Activated naive CD8-positive, alpha-beta T cell treated with anti-CD3 and anti-CD28 coated beads, Interleukin-2, amount 50 U/mL, for 24 hours (primary cell): ENCODE results near the gene GNAO1.
A peak's percentile ranks its signal among the peaks of the same experiment; 100 is the strongest.

ENCODE experiments used
- ATAC-seq: fragments of 150-1000 bp; cut with Tn5 transposase; one replicate; pipeline ENCODE4 v1.10.0; 2021
- DNase-seq: peaks from one replicate; pipeline ENCODE4 v3.0.0; 2021
- H3K27ac Mint-ChIP-seq: one replicate; pipeline ENCODE4 v1.8.0; 2021; ENCODE audit warnings: mild to moderate bottlenecking, mixed read lengths
- H3K27me3 Mint-ChIP-seq: one replicate; pipeline ENCODE4 v1.8.0; 2021; ENCODE audit warnings: mixed read lengths
- H3K36me3 Mint-ChIP-seq: one replicate; pipeline ENCODE4 v1.8.0; 2021; ENCODE audit warnings: low read depth, mixed read lengths
- H3K4me1 Mint-ChIP-seq: one replicate; pipeline ENCODE4 v1.8.0; 2021; ENCODE audit warnings: mixed read lengths
- H3K4me3 Mint-ChIP-seq: one replicate; pipeline ENCODE4 v1.8.0; 2021; ENCODE audit warnings: mild to moderate bottlenecking, moderate library complexity, mixed read lengths
- H3K9me3 Mint-ChIP-seq: one replicate; pipeline ENCODE4 v1.8.0; 2021; ENCODE audit warnings: mixed read lengths

GNAO1 gene

DNA sequence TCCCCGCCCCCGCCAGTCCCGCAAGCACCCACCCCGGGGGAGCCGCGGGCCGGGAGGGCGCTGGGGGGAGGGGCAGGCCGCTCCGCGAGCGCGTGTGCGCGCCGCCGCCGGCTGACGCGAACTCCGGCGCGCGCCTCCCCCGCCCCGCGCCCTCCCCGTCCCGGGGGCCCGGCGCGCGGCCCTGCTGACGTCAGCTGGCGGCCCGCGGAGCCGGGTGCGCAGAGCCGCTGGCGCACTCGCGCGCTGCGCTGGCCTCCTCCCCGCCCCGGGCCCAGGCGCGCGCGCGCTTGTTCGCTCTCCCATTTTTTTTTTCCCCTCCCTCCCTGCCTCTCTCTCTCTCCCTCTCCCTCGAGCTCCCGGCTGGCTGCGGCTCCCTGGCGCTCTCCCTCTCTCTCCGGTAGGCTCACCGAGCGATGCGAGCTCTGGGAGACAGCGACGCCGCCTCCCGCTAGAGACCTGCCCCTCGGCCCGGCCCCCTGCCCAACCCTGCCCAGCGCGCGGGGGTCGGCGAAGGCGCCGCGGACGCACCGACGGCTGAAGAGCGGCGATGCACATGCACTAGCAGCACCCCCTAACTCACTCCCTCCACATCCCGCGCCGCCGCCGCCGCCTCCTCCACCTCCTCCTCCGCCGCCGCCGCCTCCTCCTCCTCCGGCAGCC is at the start of gene GNAO1:
TSS of gene GNAO1 (plus strand) at position 334 of the 660 bp plus-strand sequence. CDS start 747 bp downstream, outside the sequence.
- Mint-ChIP-seq H3K36me3 (no peaks in the 10 kb centered on the region), H3K27ac (no peak within 1 kb of the TSS), H3K4me3 (peak within 1 kb of the TSS; percentile 74), H3K9me3 (no peaks in the 10 kb centered on the region), H3K4me1 (peaks cover 37% of the 10 kb centered on the region), H3K27me3 (peaks cover 64% of the 10 kb centered on the region)
- DNase-seq (peak; percentile 62), ATAC-seq (peak; percentile 71)

- Mint-ChIP-seq H3K27ac (no peak overlapping the region), H3K4me3 (no peak overlapping the region), H3K36me3 (no peaks in the 10 kb centered on the region), H3K27me3 (peaks cover 25% of the 10 kb centered on the region), H3K4me1 (no peaks in the 10 kb centered on the region), H3K9me3 (no peaks in the 10 kb centered on the region)
- no peak for ATAC-seq
- DNase-seq: no peak
These were observed 47.6 kb upstream of the GNAO1 start for GRCh38 chr16:56143666-56144065.

DNA sequence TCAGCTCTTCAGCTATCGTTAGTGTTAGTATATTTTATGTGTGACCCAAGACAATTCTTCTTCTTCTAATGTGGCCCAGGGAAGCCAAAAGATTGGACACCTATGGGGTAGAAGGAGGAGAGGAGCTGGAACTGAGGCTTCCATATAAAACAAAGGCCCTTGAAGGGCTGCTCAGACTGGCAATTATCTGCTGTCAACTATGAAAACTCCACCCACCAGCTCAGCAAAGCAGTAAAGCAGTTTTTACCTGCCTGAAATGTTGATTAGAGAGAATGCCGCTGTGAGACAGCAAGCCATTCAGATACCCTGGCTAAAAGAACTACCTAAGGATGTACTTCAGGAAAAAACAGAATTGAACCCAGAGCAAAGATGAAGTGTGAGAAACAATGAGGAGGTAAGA is 45.9 kb upstream of the GNAO1 start:
- no peak overlapping the region for H3K4me3 Mint-ChIP-seq
- H3K4me1 Mint-ChIP-seq: no peaks in the 10 kb centered on the region
- DNase-seq (no peak), ATAC-seq (no peak)
- no peaks in the 10 kb centered on the region for H3K36me3 Mint-ChIP-seq
- H3K27ac Mint-ChIP-seq: no peak overlapping the region
- H3K9me3 Mint-ChIP-seq: no peaks in the 10 kb centered on the region
- H3K27me3 Mint-ChIP-seq: peaks cover 22% of the 10 kb centered on the region

GRCh38 chr16:56151621-56152020 is 39.7 kb upstream of the GNAO1 start:
- Mint-ChIP-seq H3K4me1 (no peaks in the 10 kb centered on the region), H3K27ac (no peak overlapping the region), H3K9me3 (peaks cover 3% of the 10 kb centered on the region), H3K36me3 (no peaks in the 10 kb centered on the region), H3K27me3 (peaks cover 21% of the 10 kb centered on the region), H3K4me3 (no peak overlapping the region)
- no peak for ATAC-seq
- no peak for DNase-seq

DNA sequence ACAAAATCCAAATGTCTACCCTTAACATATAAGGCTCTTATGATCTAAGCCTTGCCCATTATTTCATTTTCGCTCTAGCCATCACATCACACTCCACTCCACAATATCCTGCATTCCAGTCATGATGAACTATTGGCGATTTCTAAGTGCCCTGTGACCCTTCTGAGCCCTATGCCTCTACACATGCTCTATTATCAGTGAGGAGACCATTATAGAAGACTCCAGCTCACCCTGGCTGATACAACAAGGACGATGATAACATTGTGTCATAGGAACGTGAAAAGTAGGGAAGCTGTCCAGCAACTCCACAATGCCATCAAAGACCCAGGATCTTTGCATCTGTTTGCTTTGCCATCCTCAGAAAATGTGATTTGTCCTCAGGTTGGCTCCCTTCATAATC is 29.6 kb upstream of the GNAO1 start:
- Mint-ChIP-seq H3K36me3 (no peaks in the 10 kb centered on the region), H3K27ac (no peak overlapping the region), H3K27me3 (peaks cover 5% of the 10 kb centered on the region), H3K9me3 (no peaks in the 10 kb centered on the region), H3K4me1 (no peaks in the 10 kb centered on the region), H3K4me3 (no peak overlapping the region)
- DNase-seq: no peak
- ATAC-seq: no peak

- Mint-ChIP-seq H3K4me3 (no peak overlapping the region), H3K4me1 (no peaks in the 10 kb centered on the region), H3K27me3 (peaks cover 7% of the 10 kb centered on the region), H3K9me3 (no peaks in the 10 kb centered on the region), H3K27ac (no peak overlapping the region), H3K36me3 (no peaks in the 10 kb centered on the region)
- DNase-seq (no peak), ATAC-seq (no peak)
These were observed 28.2 kb upstream of the GNAO1 start for GRCh38 chr16:56163089-56163488.

GRCh38 chr16:56163938-56164337 is 27.4 kb upstream of the GNAO1 start:
- peaks cover 7% of the 10 kb centered on the region for H3K27me3 Mint-ChIP-seq
- ATAC-seq (no peak), DNase-seq (no peak)
- no peak overlapping the region for H3K4me3 Mint-ChIP-seq
- H3K9me3 Mint-ChIP-seq: no peaks in the 10 kb centered on the region
- no peaks in the 10 kb centered on the region for H3K4me1 Mint-ChIP-seq
- no peaks in the 10 kb centered on the region for H3K36me3 Mint-ChIP-seq
- no peak overlapping the region for H3K27ac Mint-ChIP-seq

DNA sequence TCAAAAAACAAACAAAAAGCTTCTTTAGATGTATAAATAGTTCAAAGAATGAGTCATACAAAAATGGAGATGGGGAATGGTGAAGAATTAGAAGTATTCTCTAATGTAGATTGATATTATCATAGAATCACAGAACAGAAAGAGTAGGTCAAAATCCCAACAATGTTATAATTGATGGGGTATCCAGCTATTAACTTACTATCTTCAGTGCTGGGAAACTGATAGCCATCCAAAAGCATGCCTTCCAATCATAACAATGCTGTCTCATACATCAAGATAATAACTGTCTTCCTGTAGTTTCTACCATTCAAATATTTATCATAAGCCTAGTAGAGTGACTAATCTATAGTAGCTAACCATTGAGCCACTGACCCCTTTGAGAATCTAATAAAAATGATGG is 26.7 kb upstream of the GNAO1 start:
- Mint-ChIP-seq H3K9me3 (no peaks in the 10 kb centered on the region), H3K4me3 (no peak overlapping the region), H3K27ac (no peak overlapping the region), H3K27me3 (peaks cover 7% of the 10 kb centered on the region), H3K4me1 (no peaks in the 10 kb centered on the region), H3K36me3 (no peaks in the 10 kb centered on the region)
- DNase-seq: no peak
- no peak for ATAC-seq

- peaks cover 41% of the 10 kb centered on the region for H3K9me3 Mint-ChIP-seq
- H3K27ac Mint-ChIP-seq: no peak overlapping the region
- H3K36me3 Mint-ChIP-seq: peaks cover 2% of the 10 kb centered on the region
- no peak overlapping the region for H3K4me3 Mint-ChIP-seq
- no peak for DNase-seq
- H3K27me3 Mint-ChIP-seq: peaks cover 24% of the 10 kb centered on the region
- H3K4me1 Mint-ChIP-seq: no peaks in the 10 kb centered on the region
- no peak for ATAC-seq
These were observed 16.9 kb upstream of the GNAO1 start for GRCh38 chr16:56174411-56174810.

DNA sequence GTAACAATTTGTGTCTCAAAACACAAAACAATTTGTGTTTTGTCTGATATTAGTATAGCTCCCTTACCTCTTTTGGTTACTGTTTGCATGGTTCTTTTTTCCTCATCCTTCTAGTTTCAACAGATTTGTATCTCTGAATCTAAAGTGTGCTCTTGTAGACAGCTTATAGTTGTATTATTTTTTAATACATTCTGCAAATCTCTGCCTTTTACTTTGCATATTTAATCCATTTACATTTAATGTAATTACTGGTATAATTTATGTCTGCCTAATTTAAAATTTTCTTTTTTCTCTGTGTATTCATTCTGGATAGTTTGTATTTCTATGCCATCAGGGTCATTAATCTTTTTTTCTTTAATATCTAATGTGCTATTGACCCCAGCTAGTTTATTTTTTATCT is 9.9 kb upstream of the GNAO1 start:
- peaks cover 18% of the 10 kb centered on the region for H3K9me3 Mint-ChIP-seq
- ATAC-seq (no peak), DNase-seq (no peak)
- H3K27me3 Mint-ChIP-seq: peaks cover 47% of the 10 kb centered on the region
- H3K4me1 Mint-ChIP-seq: no peaks in the 10 kb centered on the region
- H3K36me3 Mint-ChIP-seq: peaks cover 2% of the 10 kb centered on the region
- no peak overlapping the region for H3K4me3 Mint-ChIP-seq
- H3K27ac Mint-ChIP-seq: no peak overlapping the region

GRCh38 chr16:56183266-56183665 is 8.0 kb upstream of the GNAO1 start:
- Mint-ChIP-seq H3K36me3 (peaks cover 2% of the 10 kb centered on the region), H3K4me3 (no peak overlapping the region), H3K4me1 (no peaks in the 10 kb centered on the region), H3K27me3 (peaks cover 53% of the 10 kb centered on the region), H3K9me3 (peaks cover 12% of the 10 kb centered on the region), H3K27ac (no peak overlapping the region)
- no peak for ATAC-seq
- DNase-seq: no peak

GRCh38 chr16:56190048-56190676 is 1.1 kb upstream of the GNAO1 start:
- Mint-ChIP-seq H3K4me1 (peaks cover 36% of the 10 kb centered on the region), H3K9me3 (no peaks in the 10 kb centered on the region), H3K4me3 (peak overlapping the region; percentile 56), H3K27me3 (peaks cover 65% of the 10 kb centered on the region), H3K27ac (no peak overlapping the region), H3K36me3 (no peaks in the 10 kb centered on the region)
- ATAC-seq (no peak), DNase-seq (no peak)

GRCh38 chr16:56190677-56191155 is 573 bp upstream of the GNAO1 start:
- H3K36me3 Mint-ChIP-seq: no peaks in the 10 kb centered on the region
- no peaks in the 10 kb centered on the region for H3K9me3 Mint-ChIP-seq
- peak overlapping the region; percentile 63 for H3K4me3 Mint-ChIP-seq
- H3K27me3 Mint-ChIP-seq: peaks cover 65% of the 10 kb centered on the region
- ATAC-seq (no peak), DNase-seq (peak; percentile 25)
- H3K4me1 Mint-ChIP-seq: peaks cover 36% of the 10 kb centered on the region
- H3K27ac Mint-ChIP-seq: no peak overlapping the region

DNA sequence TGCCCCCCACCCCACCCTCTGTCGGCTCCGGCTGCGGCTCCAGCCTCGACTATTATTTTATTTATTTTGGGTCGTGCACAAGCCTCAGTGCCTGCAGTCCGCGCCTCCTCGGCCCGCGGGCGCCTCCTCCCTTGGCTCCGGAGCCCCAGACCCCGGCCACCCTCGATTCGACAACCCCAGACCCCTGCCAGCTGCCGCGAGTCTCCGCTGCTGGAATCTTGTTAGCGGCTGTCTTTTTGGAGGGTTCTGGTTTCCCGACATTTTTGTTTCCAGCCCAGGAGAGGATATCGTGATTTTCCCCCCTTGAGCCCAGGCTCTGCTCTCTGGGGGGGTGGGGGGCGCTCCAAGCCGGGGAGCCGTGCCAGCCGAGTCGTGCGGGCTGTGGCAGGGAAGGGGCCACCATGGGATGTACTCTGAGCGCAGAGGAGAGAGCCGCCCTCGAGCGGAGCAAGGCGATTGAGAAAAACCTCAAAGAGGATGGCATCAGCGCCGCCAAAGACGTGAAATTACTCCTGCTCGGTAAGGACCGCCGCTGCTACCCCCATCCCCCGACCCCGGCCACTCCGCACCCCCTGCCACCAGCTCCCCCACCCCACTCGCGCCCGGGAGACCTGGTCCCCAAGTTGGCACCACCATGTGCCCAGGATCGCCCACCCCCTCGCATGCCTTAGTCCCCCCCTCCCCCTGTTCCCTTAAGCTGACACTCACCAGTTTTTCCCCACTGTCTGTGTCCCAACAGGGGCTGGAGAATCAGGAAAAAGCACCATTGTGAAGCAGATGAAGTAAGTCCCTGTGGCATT is 746 bp downstream of the GNAO1 start:
- Mint-ChIP-seq H3K4me3 (peak overlapping the region; percentile 65), H3K27me3 (peaks cover 65% of the 10 kb centered on the region), H3K36me3 (no peaks in the 10 kb centered on the region), H3K27ac (no peak overlapping the region), H3K9me3 (no peaks in the 10 kb centered on the region), H3K4me1 (peaks cover 37% of the 10 kb centered on the region)
- ATAC-seq (no peak), DNase-seq (no peak)

DNA sequence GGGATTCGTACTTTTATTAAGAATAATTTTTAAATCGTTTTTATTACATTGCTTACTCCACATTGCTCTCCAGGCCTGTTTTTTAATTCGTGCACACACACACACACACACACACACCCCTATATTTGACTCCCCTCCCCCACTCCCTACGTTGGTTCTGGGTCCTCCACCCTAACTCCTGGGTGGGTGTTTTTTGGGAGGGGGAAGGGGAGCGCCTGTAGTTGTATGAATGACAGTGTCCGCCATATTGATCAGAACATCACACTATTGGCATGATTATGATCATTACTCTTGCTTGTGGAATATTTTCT is 1.3 kb downstream of the GNAO1 start:
- no peaks in the 10 kb centered on the region for H3K9me3 Mint-ChIP-seq
- peaks cover 67% of the 10 kb centered on the region for H3K27me3 Mint-ChIP-seq
- ATAC-seq (no peak), DNase-seq (no peak)
- peaks cover 37% of the 10 kb centered on the region for H3K4me1 Mint-ChIP-seq
- peak overlapping the region; percentile 70 for H3K4me3 Mint-ChIP-seq
- H3K36me3 Mint-ChIP-seq: no peaks in the 10 kb centered on the region
- no peak overlapping the region for H3K27ac Mint-ChIP-seq
